H54 (cell line): ENCODE data around the gene NUP210.

Experiments used
- DNase-seq: peaks from one replicate; pipeline ENCODE4 v3.0.0; 2011; ENCODE audit warnings: low spot score, mixed read lengths; ENCODE audit not compliant: insufficient read length
- FAIRE-seq: peaks from 3 replicates; lab custom pipeline; 2011; peaks lifted over from hg19 to GRCh38; lab: Jason Lieb, UNC
- POLR2A ChIP-seq: IDR thresholded peaks from 2 replicates; pipeline ENCODE4 v1.6.1; 2011; ENCODE audit warnings: low read depth, mild to moderate bottlenecking, low read length

The NUP210 gene

DNA sequence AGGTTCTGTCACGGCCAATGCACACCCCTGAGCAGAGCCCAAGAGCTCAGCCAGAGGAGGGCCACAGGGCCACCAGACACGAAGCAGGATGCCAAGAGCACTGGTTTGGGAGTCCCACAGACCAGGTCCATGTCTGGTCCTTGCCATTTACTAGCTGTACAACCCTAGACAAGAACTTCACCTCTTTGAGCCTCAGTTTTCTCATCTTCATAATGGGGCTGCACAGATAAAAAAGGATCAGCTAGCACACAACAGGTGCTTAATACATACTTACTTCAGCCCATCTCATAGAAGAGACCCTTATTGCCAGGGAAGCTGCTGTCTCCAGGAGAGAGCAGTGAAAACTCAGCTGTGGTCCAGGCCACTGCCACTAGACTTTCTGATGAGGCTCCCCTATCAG, 152.0 kb downstream of the NUP210 start:
- no peak for FAIRE-seq
- no peak for TF ChIP-seq POLR2A
- DNase-seq = no peak

GRCh38 chr3:13266651-13267362, 153.3 kb downstream of the NUP210 start:
- no peak for FAIRE-seq
- TF ChIP-seq POLR2A = no peak
- no peak for DNase-seq
